Fibroblast of lung (primary cell): ENCODE results near the gene SRCIN1. TPM values are rescaled to one million over a fixed set of nuclear protein-coding genes. Genes with fewer than 3 reads are reported as not detected.

Experiments used
- DNase-seq, 2 donors: peaks; one replicate each; pipeline versions ENCODE4 v3.0.0 to v3.0.0-alpha.2; 2010; ENCODE audit warnings: low read depth in 2 of 2
- H2AFZ ChIP-seq: 2 replicates; pipeline ENCODE4 v1.5.1; 2012; ENCODE audit warnings: low read length, control low read depth, inconsistent platforms
- H3K27ac ChIP-seq: 2 replicates; pipeline ENCODE4 v1.5.1; 2011; ENCODE audit warnings: low read length, control low read depth; ENCODE audit not compliant: insufficient read depth
- H3K27me3 ChIP-seq: 2 replicates; pipeline ENCODE4 v1.5.1; 2011; ENCODE audit warnings: mild to moderate bottlenecking, low read length; ENCODE audit not compliant: control insufficient read depth, insufficient read depth
- H3K36me3 ChIP-seq: 2 replicates; pipeline ENCODE4 v1.5.1; 2011; ENCODE audit warnings: low read length; ENCODE audit not compliant: control insufficient read depth, insufficient read depth
- H3K4me1 ChIP-seq: 2 replicates; pipeline ENCODE4 v1.5.1; 2011; ENCODE audit warnings: low read length; ENCODE audit not compliant: control insufficient read depth, insufficient read depth; ENCODE audit errors: extremely low read depth
- H3K4me2 ChIP-seq: 2 replicates; pipeline ENCODE4 v1.5.1; 2011; ENCODE audit warnings: low read length, control low read depth; ENCODE audit not compliant: insufficient read depth; ENCODE audit errors: extremely low read depth
- H3K4me3 ChIP-seq, 4 experiments: fragments of 200-600 bp in 1 of 4; sonication (generic) in 1 of 4; replicated peaks in 1 of 4; 2 replicates each; pipeline ENCODE4 v1.5.1; 2011 to 2016; ENCODE audit warnings: low read length in 4 of 4, low read depth in 3 of 4, mild to moderate bottlenecking in 3 of 4, control low read depth in 2 of 4, inconsistent platforms in 1 of 4, mixed read lengths in 1 of 4; ENCODE audit not compliant: insufficient read depth in 1 of 4; ENCODE audit errors: control extremely low read depth in 1 of 4
- H3K79me2 ChIP-seq: 2 replicates; pipeline ENCODE4 v1.5.1; 2012; ENCODE audit warnings: mild to moderate bottlenecking, low read length, inconsistent platforms; ENCODE audit not compliant: control insufficient read depth, insufficient read depth
- H3K9ac ChIP-seq: 2 replicates; pipeline ENCODE4 v1.5.1; 2011; ENCODE audit warnings: mild to moderate bottlenecking, low read length, control low read depth; ENCODE audit not compliant: insufficient read depth
- H3K9me3 ChIP-seq: 2 replicates; pipeline ENCODE4 v1.5.1; 2012; ENCODE audit warnings: low read depth, low read length; ENCODE audit not compliant: control insufficient read depth, insufficient read depth
- H4K20me1 ChIP-seq: 2 replicates; pipeline ENCODE4 v1.5.1; 2011; ENCODE audit warnings: low read length; ENCODE audit not compliant: control insufficient read depth, insufficient read depth; ENCODE audit errors: extremely low read depth
- CTCF ChIP-seq, 2 donors: IDR thresholded peaks in 1 of 2; conservative IDR thresholded peaks in 1 of 2; 1 replicate in 1 of 2; 2 replicates in 1 of 2; pipeline ENCODE4 v1.5.1; 2011 to 2012; ENCODE audit warnings: low read length in 2 of 2, control low read depth in 1 of 2, inconsistent platforms in 1 of 2, low read depth in 1 of 2, mild to moderate bottlenecking in 1 of 2
- EZH2 ChIP-seq: IDR thresholded peaks from 2 replicates; pipeline ENCODE4 v1.5.1; 2012; ENCODE audit warnings: low read length, control low read depth, mild to moderate bottlenecking; ENCODE audit errors: missing control alignments
- polyA plus RNA-seq, 2 donors: library from polyadenylated mRNA; depleted of rRNA in 1 of 2; stranded (reverse) in 1 of 2; unstranded in 1 of 2; fragments of >200 nt; gene quantifications; 2 replicates each; pipeline ENCODE4 v1.2.1, GENCODE V29; 2011 to 2012; ENCODE audit warnings: missing spikeins in 1 of 2
- total RNA-seq: library from RNA; depleted of rRNA; stranded (reverse); fragments of >200 nt; gene quantifications from 2 replicates; pipeline ENCODE4 v1.2.1, GENCODE V29; 2014

Gene SRCIN1
- total and polyA plus RNA-seq, 2 donors (not counting 1 experiment from before 2014, with no cell fraction given): under 0.01 TPM; not detected in 1

DNA sequence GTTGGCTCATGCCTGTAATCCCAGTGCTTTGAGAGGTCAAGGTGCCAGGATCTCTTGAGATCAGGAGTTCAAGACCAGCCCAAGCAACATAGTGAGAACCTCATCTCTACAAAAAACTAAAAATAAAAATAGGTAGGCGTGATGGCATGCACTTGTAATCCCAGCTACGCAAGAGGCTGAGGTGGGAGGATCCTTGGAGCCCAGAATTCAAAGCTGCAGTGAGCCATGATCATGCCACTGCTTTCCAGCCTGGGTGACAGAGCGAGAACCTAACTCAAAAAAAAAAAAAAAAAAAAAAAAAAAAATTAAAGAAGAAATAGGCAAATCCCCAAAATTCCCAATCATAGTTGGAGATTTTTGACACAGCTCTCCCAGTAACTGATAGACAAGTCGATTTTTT is 32.2 kb upstream of the SRCIN1 start:
- Histone ChIP-seq H3K9ac (no peak overlapping the region), H3K36me3 (no peaks in the 10 kb centered on the region), H3K27me3 (no peaks in the 10 kb centered on the region), H4K20me1 (no peaks in the 10 kb centered on the region), H3K27ac (no peak overlapping the region), H3K4me1 (no peaks in the 10 kb centered on the region), H2AFZ (no peak overlapping the region), H3K4me3 (no peak overlapping the region), H3K79me2 (no peaks in the 10 kb centered on the region), H3K4me2 (no peak overlapping the region), H3K9me3 (no peaks in the 10 kb centered on the region)
- no peak for DNase-seq
- TF ChIP-seq EZH2 (no peak), CTCF (conservative IDR thresholded peaks at IDR 0.05 in 1 of 2, IDR thresholded peaks at IDR 0.05 in 1 of 2; ENCODE audit: low read depth in 1 of 2, low read length in 2 of 2) (no peak)

DNA sequence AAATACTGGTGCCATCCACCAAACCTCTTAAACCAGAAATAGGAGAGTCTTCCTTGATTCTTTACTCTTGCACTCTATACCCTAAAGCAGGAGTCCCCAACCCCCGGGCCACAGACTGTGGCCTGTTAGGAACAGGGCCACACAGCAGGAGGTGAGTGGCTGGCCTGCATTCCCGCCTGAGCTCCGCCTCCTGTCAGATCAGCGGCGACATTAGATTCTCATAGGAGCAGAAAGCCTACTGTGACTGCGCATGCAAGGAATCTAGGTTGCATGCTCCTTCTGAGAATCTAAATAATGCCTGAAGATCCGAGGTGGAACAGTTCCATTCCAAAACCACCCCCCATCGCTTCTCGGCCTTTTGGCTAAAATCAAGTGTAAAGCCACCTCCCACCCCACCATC is 30.3 kb upstream of the SRCIN1 start:
- no peak for TF ChIP-seq EZH2
- TF ChIP-seq CTCF (conservative IDR thresholded peaks at IDR 0.05 in 1 of 2, IDR thresholded peaks at IDR 0.05 in 1 of 2; ENCODE audit: low read depth in 1 of 2, low read length in 2 of 2): no peak
- Histone ChIP-seq H2AFZ (no peak overlapping the region), H3K9me3 (no peaks in the 10 kb centered on the region), H3K27ac (no peak overlapping the region), H3K4me3 (no peak overlapping the region), H3K4me2 (no peak overlapping the region), H4K20me1 (no peaks in the 10 kb centered on the region), H3K79me2 (no peaks in the 10 kb centered on the region), H3K9ac (no peak overlapping the region), H3K27me3 (no peaks in the 10 kb centered on the region), H3K4me1 (no peaks in the 10 kb centered on the region), H3K36me3 (no peaks in the 10 kb centered on the region)
- no peak for DNase-seq

- Histone ChIP-seq H3K4me2 (no peak overlapping the region), H3K4me3 (no peak overlapping the region), H3K27ac (no peak overlapping the region), H3K27me3 (no peaks in the 10 kb centered on the region), H3K9me3 (no peaks in the 10 kb centered on the region), H3K79me2 (no peaks in the 10 kb centered on the region), H3K4me1 (no peaks in the 10 kb centered on the region), H2AFZ (no peak overlapping the region), H4K20me1 (no peaks in the 10 kb centered on the region), H3K9ac (no peak overlapping the region), H3K36me3 (no peaks in the 10 kb centered on the region)
- no peak for TF ChIP-seq CTCF (conservative IDR thresholded peaks at IDR 0.05 in 1 of 2, IDR thresholded peaks at IDR 0.05 in 1 of 2; ENCODE audit: low read depth in 1 of 2, low read length in 2 of 2)
- DNase-seq: no peak
These were observed 26.6 kb upstream of the SRCIN1 start for GRCh38 chr17:38632334-38632733.
